GM10266 (cell line): ENCODE results near the gene CETP.
A peak's percentile ranks its signal among the peaks of the same experiment; 100 is the strongest.

Experiments used
- DNase-seq: peaks from one replicate; pipeline ENCODE4 v3.0.0; 2012; ENCODE audit errors: extremely low spot score
- TF ChIP-seq, protein P1 (sequence below): IDR thresholded peaks from 2 replicates; pipeline ENCODE4 v1.5.1; 2012; ENCODE audit warnings: mild to moderate bottlenecking, low read depth; ENCODE audit not compliant: control insufficient read depth, insufficient read depth; ENCODE audit errors: missing control alignments

Gene CETP

GRCh38 chr16:56997931-56998330 lies 36.2 kb downstream of the CETP start:
- TF ChIP-seq, protein P1, sequence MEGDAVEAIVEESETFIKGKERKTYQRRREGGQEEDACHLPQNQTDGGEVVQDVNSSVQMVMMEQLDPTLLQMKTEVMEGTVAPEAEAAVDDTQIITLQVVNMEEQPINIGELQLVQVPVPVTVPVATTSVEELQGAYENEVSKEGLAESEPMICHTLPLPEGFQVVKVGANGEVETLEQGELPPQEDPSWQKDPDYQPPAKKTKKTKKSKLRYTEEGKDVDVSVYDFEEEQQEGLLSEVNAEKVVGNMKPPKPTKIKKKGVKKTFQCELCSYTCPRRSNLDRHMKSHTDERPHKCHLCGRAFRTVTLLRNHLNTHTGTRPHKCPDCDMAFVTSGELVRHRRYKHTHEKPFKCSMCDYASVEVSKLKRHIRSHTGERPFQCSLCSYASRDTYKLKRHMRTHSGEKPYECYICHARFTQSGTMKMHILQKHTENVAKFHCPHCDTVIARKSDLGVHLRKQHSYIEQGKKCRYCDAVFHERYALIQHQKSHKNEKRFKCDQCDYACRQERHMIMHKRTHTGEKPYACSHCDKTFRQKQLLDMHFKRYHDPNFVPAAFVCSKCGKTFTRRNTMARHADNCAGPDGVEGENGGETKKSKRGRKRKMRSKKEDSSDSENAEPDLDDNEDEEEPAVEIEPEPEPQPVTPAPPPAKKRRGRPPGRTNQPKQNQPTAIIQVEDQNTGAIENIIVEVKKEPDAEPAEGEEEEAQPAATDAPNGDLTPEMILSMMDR = no peak
- no peak for DNase-seq

DNA sequence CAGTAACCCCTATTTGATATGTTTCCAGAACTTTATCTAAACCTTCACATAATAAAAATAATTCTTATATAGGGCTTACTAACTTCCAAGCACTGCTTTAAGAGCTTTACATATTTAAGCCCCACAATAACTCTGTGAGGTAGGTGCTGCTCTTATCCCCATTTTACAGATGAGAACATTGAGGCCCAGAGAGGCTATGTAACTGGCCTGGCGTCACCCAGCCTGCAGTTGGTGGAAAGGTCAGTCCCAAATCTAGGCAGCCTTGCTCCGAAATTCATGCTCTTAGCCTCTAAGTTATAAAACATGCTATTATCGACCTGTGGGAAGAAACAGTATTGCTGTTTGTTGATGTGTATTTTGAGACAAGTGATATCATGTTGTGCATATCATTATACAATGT lies 36.6 kb downstream of the CETP start:
- TF ChIP-seq, protein P1 = no peak
- no peak for DNase-seq

DNA sequence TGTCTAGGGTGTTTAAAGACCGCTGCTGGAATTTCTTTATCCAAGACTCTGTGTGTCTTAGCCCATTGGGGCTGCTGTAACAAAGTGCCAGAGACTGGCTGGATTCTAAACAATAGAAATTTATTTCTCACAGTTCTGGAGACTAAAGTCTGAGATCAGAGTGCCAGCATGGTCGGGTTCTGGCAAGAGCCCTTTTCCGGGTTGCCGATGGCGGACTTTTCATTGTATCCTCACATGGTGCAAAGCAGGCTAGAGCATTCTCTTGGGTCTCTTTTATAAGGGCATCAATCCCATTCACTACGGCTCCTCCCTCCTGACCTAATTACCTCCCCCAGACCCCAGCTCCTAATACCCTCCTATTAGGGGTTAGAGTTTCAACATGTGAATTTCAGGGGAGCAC lies 37.1 kb downstream of the CETP start:
- TF ChIP-seq, protein P1 = no peak
- DNase-seq = no peak

DNA sequence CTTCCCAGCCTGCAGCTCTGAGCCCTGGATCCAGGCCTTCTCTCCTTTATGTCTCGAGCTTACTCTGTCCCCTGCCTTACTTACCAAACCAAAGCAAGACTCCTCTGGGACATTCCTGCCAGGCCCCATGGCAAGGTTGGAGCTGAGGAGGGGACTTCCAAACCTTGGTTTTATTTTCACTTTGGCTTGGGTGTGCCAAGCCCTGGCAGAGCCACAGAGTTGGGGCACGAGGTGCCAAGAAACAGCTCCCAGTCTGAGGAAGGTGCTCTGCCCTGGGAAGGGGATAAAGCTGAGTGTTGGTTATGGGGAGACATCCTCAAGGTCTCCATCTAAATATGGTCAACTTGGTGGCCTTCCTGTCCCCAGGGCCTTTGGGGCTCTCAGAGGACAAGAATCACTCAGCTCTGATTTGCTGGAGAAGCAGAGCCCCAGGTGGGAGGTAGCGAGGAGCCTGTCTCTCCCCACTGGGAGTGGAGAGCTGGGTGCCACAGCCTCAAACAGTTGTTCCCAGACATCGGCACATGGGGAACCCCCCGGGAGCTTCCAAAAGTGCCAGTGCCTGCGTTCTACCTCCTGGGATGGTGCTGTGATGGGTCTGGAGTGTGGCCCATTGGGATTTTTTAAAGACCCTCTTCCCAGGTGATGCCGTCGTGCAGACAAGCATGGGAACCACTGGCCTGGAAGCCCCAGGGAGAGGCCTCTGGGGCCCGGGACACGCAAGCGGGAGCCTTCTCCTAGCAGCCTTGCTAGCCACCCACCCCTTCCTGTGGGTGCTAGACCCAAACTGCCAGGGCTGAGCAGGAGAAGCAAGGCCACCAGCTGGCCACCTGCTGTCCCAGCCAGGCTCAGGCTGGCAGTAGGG lies 37.9 kb downstream of the CETP start:
- TF ChIP-seq, protein P1 = no peak
- peak; percentile 59 for DNase-seq

DNA sequence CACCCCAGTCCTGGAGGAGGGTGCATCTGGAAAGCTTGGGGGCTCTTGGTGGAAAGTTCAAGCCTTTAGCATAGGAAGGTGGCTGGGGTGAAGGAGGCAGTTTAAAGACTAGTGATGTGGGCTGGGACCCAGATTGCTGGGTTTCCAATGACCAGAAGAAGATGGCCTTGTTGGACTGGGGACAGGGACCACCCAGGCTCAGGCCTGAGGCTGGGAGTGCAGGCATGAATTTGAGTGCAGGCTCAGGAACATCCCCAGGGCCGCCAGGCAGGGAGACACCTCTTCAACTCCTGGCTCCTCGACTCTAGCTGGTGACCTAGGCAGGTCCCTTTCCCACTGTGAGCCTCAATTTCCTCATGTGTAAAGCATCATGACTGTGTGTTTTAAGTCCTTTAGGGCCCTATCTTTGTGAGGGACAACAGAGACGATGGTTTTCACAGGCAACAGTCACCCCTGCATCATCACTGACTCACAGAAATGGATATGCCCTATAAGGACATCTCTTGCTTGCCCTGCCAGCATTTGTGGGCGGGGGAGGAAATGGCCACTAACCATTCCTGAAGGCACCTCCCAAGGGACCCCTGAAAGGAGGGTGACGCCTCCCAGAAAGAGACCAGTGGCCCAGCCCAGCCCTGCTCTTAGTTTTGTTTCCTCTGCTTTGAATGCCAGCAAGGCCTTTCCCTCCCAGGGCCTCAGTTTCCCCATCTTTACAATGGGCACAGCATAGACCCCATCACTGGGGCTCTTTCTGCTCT lies 38.7 kb downstream of the CETP start:
- peak; percentile 66 for DNase-seq

GRCh38 chr16:57001026-57001679 lies 39.4 kb downstream of the CETP start:
- TF ChIP-seq, protein P1 = no peak
- no peak for DNase-seq

More for the DNA sequence above, 38.7 kb downstream of the CETP start:
- TF ChIP-seq, protein P1 = no peak
